AG09319 (cell line): Measurements from ENCODE around the gene RBBP8NL.

Source experiments
- DNase-seq: peaks from one replicate; pipeline ENCODE4 v3.0.0-alpha.2; 2010; ENCODE audit warnings: low read depth; ENCODE audit errors: extremely low read depth
- CTCF ChIP-seq: IDR thresholded peaks from 2 replicates; pipeline ENCODE4 v1.5.1; 2011; ENCODE audit warnings: low read depth, mild to moderate bottlenecking, inconsistent platforms, low read length, moderate library complexity

Gene RBBP8NL

GRCh38 chr20:62387219-62387913 is 40.0 kb downstream of the RBBP8NL start:
- no peak for DNase-seq
- TF ChIP-seq CTCF = no peak

DNA sequence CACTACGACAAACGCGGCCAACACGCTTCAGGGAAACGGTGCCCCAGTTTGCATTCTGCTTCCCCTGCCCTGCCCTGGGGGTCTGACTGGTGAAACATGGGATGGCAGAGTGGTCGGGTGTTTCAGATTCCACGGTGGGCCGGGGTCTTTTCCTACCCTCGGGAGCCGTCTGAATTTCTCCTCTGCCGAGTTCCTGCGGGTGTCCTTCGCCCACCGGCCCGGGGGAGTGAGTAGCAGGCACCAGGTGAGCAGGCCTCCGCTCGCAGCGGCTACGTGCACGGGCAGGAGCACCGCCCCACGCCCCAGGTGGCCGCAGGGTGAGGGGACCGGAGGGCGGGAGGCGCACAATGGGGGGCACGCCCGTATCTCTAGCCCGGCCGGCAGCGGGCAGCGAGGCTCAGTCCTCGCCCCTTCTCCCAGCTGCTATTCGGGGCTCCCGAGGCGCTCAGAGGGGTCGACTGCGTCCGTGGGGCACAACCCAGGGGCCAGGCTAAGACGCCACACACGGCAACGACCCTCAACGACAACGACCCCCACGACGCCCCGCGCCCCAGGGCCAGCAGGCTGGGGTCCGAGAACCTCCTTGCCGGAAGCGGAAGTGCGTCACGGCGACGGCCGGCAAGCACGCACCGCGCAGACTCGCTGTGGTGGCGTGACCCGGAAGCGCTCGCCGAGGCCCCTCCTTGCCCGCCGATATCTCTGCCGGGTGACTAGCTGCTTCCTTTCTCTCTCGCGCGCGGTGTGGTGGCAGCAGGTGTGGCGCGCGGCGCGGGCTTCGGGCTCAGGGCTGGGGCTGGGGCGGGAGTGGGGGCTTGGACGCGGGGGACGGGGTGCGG is 40.7 kb downstream of the RBBP8NL start, which contains the start of gene RPS21:
Gene RPS21 (plus strand): TSS at position 721 of the 836 bp plus-strand sequence. CDS start 236 bp downstream, outside the sequence.
- DNase-seq = peak; percentile 68
- no peak for TF ChIP-seq CTCF

DNA sequence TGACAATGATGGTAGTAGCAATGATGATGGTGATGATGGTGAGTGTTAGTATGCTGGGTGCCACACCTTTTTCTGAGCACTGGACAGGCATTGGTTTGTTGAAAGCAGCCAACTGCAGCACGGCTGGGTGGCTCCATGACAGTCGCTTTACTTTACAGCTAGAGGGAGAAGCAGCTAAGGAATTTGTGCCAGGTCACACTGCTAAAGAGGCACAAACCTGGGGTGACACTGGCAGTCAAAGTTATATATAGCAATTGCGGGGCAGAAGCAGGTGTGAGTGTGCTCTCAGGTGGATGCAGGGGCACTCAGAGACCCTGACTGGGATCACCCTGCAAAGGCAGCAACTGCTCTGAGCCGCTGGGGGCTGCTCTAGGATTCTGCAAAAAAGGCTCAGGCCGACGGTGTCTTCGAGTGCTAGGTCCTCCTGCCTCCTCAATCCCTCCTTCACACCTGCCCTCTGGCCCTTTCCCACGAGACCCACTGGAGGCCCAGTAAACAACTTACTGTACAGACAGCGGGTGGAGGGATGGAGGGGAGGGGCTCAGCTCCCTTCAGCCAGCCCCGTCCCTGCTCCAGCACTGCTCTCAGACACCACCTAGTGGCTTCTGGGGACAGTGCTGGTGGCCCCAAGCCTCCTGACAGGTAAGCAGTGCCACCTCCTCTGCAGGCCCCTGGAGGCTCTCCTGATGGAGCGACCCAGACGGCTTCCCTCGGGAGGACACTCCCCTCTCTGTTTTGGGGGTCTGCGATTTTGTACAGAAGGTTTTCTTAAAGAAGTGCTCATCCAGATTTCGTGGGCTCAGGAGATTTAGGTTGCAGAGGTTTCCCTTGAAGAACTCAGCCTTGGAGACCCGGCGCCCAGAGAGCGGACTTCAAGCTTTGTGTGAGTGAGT is 44.8 kb downstream of the RBBP8NL start:
- no peak for DNase-seq
- peak; percentile 93 for TF ChIP-seq CTCF

GRCh38 chr20:62381842-62382241 is 45.5 kb downstream of the RBBP8NL start:
- no peak for DNase-seq
- TF ChIP-seq CTCF = no peak

GRCh38 chr20:62381202-62381797 is 46.0 kb downstream of the RBBP8NL start:
- DNase-seq = no peak
- TF ChIP-seq CTCF = no peak

GRCh38 chr20:62378215-62378614 is 49.1 kb downstream of the RBBP8NL start:
- DNase-seq = no peak
- TF ChIP-seq CTCF = no peak
